ENCODE measurements around the gene CCDC97. TPM values are rescaled to one million over a fixed set of nuclear protein-coding genes. Genes with fewer than 3 reads are reported as not detected.

The CCDC97 gene
- total and polyA plus RNA-seq, 5 donors from 2014 or later: 17.7 to 43.7 (median 20.1) TPM

- peaks cover 26% of the 10 kb centered on the region for H3K36me3 Mint-ChIP-seq
- H3K36me3 ChIP-seq (ENCODE audit: control insufficient read depth, insufficient read depth, low read length): peaks cover 34% of the 10 kb centered on the region
- ATAC-seq (ENCODE audit: low read depth in 2 of 2): peak; percentile 66 to 67
Observed at GRCh38 chr19:41327576-41328156, 17.7 kb downstream of the CCDC97 start.

GRCh38 chr19:41328157-41328841 lies 18.3 kb downstream of the CCDC97 start:
- peak in 2 of 3 donors; percentile 37 to 61 for DNase-seq
- Histone ChIP-seq H3K27me3 (ENCODE audit: control insufficient read depth, insufficient read depth, low read length) (no peaks in the 10 kb centered on the region), H3K4me3 (ENCODE audit: low read depth, low read length) (peak overlapping the region; percentile 68), H3K4me1 (ENCODE audit: control insufficient read depth, insufficient read depth, low read length, poor library complexity, severe bottlenecking) (peaks cover 54% of the 10 kb centered on the region), H3K36me3 (ENCODE audit: control insufficient read depth, insufficient read depth, low read length) (peaks cover 34% of the 10 kb centered on the region), H3K27ac (ENCODE audit: insufficient read depth, low read length, poor library complexity, severe bottlenecking) (peak overlapping the region; percentile 85), H3K9me3 (ENCODE audit: control insufficient read depth in 2 of 2, low read length in 2 of 2) (no peaks in the 10 kb centered on the region)
- H3K4me3 Mint-ChIP-seq: peak overlapping the region; percentile 79 to 88 (median 88)
- peaks cover 0 to 2% (median 0%) of the 10 kb centered on the region in 7 donors for H3K9me3 Mint-ChIP-seq
- H3K4me1 Mint-ChIP-seq: peaks cover 19 to 65% (median 43%) of the 10 kb centered on the region in 4 donors
- peaks cover 25% of the 10 kb centered on the region for H3K36me3 Mint-ChIP-seq
- H3K27ac Mint-ChIP-seq: peak overlapping the region; percentile 96 to 99 (median 96)
- ATAC-seq (ENCODE audit: low read depth in 2 of 2): peak; percentile 12 to 32
- H3K27me3 Mint-ChIP-seq: peaks cover 4% of the 10 kb centered on the region

More at GRCh38 chr19:41327576-41328156, 17.7 kb downstream of the CCDC97 start:
- Mint-ChIP-seq H3K4me3 (peak overlapping the region; percentile 79 to 88 (median 88)), H3K4me1 (peaks cover 19 to 68% (median 43%) of the 10 kb centered on the region in 4 donors), H3K9me3 (peaks cover 0 to 2% (median 0%) of the 10 kb centered on the region in 7 donors), H3K27me3 (peaks cover 4% of the 10 kb centered on the region), H3K27ac (peak overlapping the region; percentile 96 to 99 (median 96))
- Histone ChIP-seq H3K4me3 (ENCODE audit: low read depth, low read length) (peak overlapping the region; percentile 68), H3K4me1 (ENCODE audit: control insufficient read depth, insufficient read depth, low read length, poor library complexity, severe bottlenecking) (peaks cover 54% of the 10 kb centered on the region), H3K9me3 (ENCODE audit: control insufficient read depth in 2 of 2, low read length in 2 of 2) (no peaks in the 10 kb centered on the region), H3K27ac (ENCODE audit: insufficient read depth, low read length, poor library complexity, severe bottlenecking) (peak overlapping the region; percentile 85), H3K27me3 (ENCODE audit: control insufficient read depth, insufficient read depth, low read length) (no peaks in the 10 kb centered on the region)
- peak; percentile 76 to 93 (median 82) for DNase-seq

GRCh38 chr19:41328842-41329225 lies 18.9 kb downstream of the CCDC97 start:
- H3K36me3 Mint-ChIP-seq: peaks cover 25% of the 10 kb centered on the region
- H3K9me3 ChIP-seq (ENCODE audit: control insufficient read depth in 2 of 2, low read length in 2 of 2): no peaks in the 10 kb centered on the region
- peaks cover 19 to 68% (median 43%) of the 10 kb centered on the region in 4 donors for H3K4me1 Mint-ChIP-seq
- ATAC-seq (ENCODE audit: low read depth in 2 of 2): no peak
- no peaks in the 10 kb centered on the region for H3K27me3 ChIP-seq (ENCODE audit: control insufficient read depth, insufficient read depth, low read length)
- peak overlapping the region; percentile 69 to 96 (median 96) for H3K27ac Mint-ChIP-seq
- H3K4me3 ChIP-seq (ENCODE audit: low read depth, low read length): peak overlapping the region; percentile 68
- peak overlapping the region; percentile 79 to 88 (median 88) for H3K4me3 Mint-ChIP-seq
- peaks cover 4% of the 10 kb centered on the region for H3K27me3 Mint-ChIP-seq
- peaks cover 0 to 2% (median 0%) of the 10 kb centered on the region in 7 donors for H3K9me3 Mint-ChIP-seq
- H3K36me3 ChIP-seq (ENCODE audit: control insufficient read depth, insufficient read depth, low read length): peaks cover 39% of the 10 kb centered on the region
- DNase-seq: no peak
- H3K4me1 ChIP-seq (ENCODE audit: control insufficient read depth, insufficient read depth, low read length, poor library complexity, severe bottlenecking): peaks cover 54% of the 10 kb centered on the region
- H3K27ac ChIP-seq (ENCODE audit: insufficient read depth, low read length, poor library complexity, severe bottlenecking): peak overlapping the region; percentile 85

- H3K27me3 ChIP-seq (ENCODE audit: control insufficient read depth, insufficient read depth, low read length): no peaks in the 10 kb centered on the region
- H3K27me3 Mint-ChIP-seq: peaks cover 4% of the 10 kb centered on the region
- H3K4me3 ChIP-seq (ENCODE audit: low read depth, low read length): no peak overlapping the region
- peaks cover 19 to 63% (median 39%) of the 10 kb centered on the region in 4 donors for H3K4me1 Mint-ChIP-seq
- H3K9me3 Mint-ChIP-seq: peaks cover 0 to 2% (median 0%) of the 10 kb centered on the region in 7 donors
- peaks cover 57% of the 10 kb centered on the region for H3K4me1 ChIP-seq (ENCODE audit: control insufficient read depth, insufficient read depth, low read length, poor library complexity, severe bottlenecking)
- peak overlapping the region in 3 of 4 donors; percentile 31 to 72 (median 47) for H3K4me3 Mint-ChIP-seq
- H3K36me3 ChIP-seq (ENCODE audit: control insufficient read depth, insufficient read depth, low read length): peaks cover 47% of the 10 kb centered on the region
- no peaks in the 10 kb centered on the region for H3K9me3 ChIP-seq (ENCODE audit: control insufficient read depth in 2 of 2, low read length in 2 of 2)
- H3K27ac ChIP-seq (ENCODE audit: insufficient read depth, low read length, poor library complexity, severe bottlenecking): peak overlapping the region; percentile 19
- H3K27ac Mint-ChIP-seq: peak overlapping the region; percentile 0 to 60 (median 59)
- peaks cover 32% of the 10 kb centered on the region for H3K36me3 Mint-ChIP-seq
- peak in 1 of 3 donors; percentile 39 for DNase-seq
- no peak for ATAC-seq (ENCODE audit: low read depth in 2 of 2)
Observed at GRCh38 chr19:41330481-41330880, 20.5 kb downstream of the CCDC97 start.

- Histone ChIP-seq H3K4me1 (ENCODE audit: control insufficient read depth, insufficient read depth, low read length, poor library complexity, severe bottlenecking) (peaks cover 54% of the 10 kb centered on the region), H3K36me3 (ENCODE audit: control insufficient read depth, insufficient read depth, low read length) (peaks cover 53% of the 10 kb centered on the region), H3K4me3 (ENCODE audit: low read depth, low read length) (no peak overlapping the region), H3K27ac (ENCODE audit: insufficient read depth, low read length, poor library complexity, severe bottlenecking) (no peak overlapping the region), H3K9me3 (ENCODE audit: control insufficient read depth in 2 of 2, low read length in 2 of 2) (no peaks in the 10 kb centered on the region), H3K27me3 (ENCODE audit: control insufficient read depth, insufficient read depth, low read length) (no peaks in the 10 kb centered on the region)
- Mint-ChIP-seq H3K36me3 (peaks cover 32% of the 10 kb centered on the region), H3K9me3 (peaks cover 0 to 2% (median 0%) of the 10 kb centered on the region in 7 donors), H3K4me3 (peak overlapping the region in 3 of 4 donors; percentile 12 to 84 (median 66)), H3K27ac (peak overlapping the region in 2 of 3 donors; percentile 80 to 97), H3K4me1 (peaks cover 19 to 64% (median 38%) of the 10 kb centered on the region in 4 donors), H3K27me3 (peaks cover 4% of the 10 kb centered on the region)
- DNase-seq (no peak), ATAC-seq (ENCODE audit: low read depth in 2 of 2) (no peak)
Observed at GRCh38 chr19:41330946-41331678, 21.1 kb downstream of the CCDC97 start.

GRCh38 chr19:41332000-41332399 lies 22.0 kb downstream of the CCDC97 start:
- Mint-ChIP-seq H3K27ac (peak overlapping the region in 1 of 3 donors; percentile 97), H3K4me3 (no peak overlapping the region), H3K27me3 (peaks cover 4% of the 10 kb centered on the region), H3K9me3 (peaks cover 0 to 2% (median 0%) of the 10 kb centered on the region in 7 donors), H3K36me3 (peaks cover 32% of the 10 kb centered on the region), H3K4me1 (peaks cover 16 to 60% (median 32%) of the 10 kb centered on the region in 4 donors)
- Histone ChIP-seq H3K36me3 (ENCODE audit: control insufficient read depth, insufficient read depth, low read length) (peaks cover 60% of the 10 kb centered on the region), H3K27me3 (ENCODE audit: control insufficient read depth, insufficient read depth, low read length) (no peaks in the 10 kb centered on the region), H3K9me3 (ENCODE audit: control insufficient read depth in 2 of 2, low read length in 2 of 2) (no peaks in the 10 kb centered on the region), H3K27ac (ENCODE audit: insufficient read depth, low read length, poor library complexity, severe bottlenecking) (peak overlapping the region; percentile 15), H3K4me3 (ENCODE audit: low read depth, low read length) (no peak overlapping the region), H3K4me1 (ENCODE audit: control insufficient read depth, insufficient read depth, low read length, poor library complexity, severe bottlenecking) (peaks cover 45% of the 10 kb centered on the region)
- ATAC-seq (ENCODE audit: low read depth in 2 of 2): no peak
- no peak for DNase-seq

GRCh38 chr19:41332468-41332867 lies 22.5 kb downstream of the CCDC97 start:
- no peak overlapping the region for H3K4me3 ChIP-seq (ENCODE audit: low read depth, low read length)
- H3K9me3 Mint-ChIP-seq: peaks cover 0 to 2% (median 0%) of the 10 kb centered on the region in 7 donors
- peaks cover 15 to 58% (median 30%) of the 10 kb centered on the region in 4 donors for H3K4me1 Mint-ChIP-seq
- H3K27me3 ChIP-seq (ENCODE audit: control insufficient read depth, insufficient read depth, low read length): no peaks in the 10 kb centered on the region
- no peaks in the 10 kb centered on the region for H3K9me3 ChIP-seq (ENCODE audit: control insufficient read depth in 2 of 2, low read length in 2 of 2)
- H3K4me1 ChIP-seq (ENCODE audit: control insufficient read depth, insufficient read depth, low read length, poor library complexity, severe bottlenecking): peaks cover 40% of the 10 kb centered on the region
- no peak for DNase-seq
- H3K36me3 ChIP-seq (ENCODE audit: control insufficient read depth, insufficient read depth, low read length): peaks cover 65% of the 10 kb centered on the region
- peaks cover 4% of the 10 kb centered on the region for H3K27me3 Mint-ChIP-seq
- peak overlapping the region in 2 of 3 donors; percentile 69 to 82 for H3K27ac Mint-ChIP-seq
- peaks cover 33% of the 10 kb centered on the region for H3K36me3 Mint-ChIP-seq
- no peak for ATAC-seq (ENCODE audit: low read depth in 2 of 2)
- peak overlapping the region; percentile 15 for H3K27ac ChIP-seq (ENCODE audit: insufficient read depth, low read length, poor library complexity, severe bottlenecking)
- H3K4me3 Mint-ChIP-seq: no peak overlapping the region

Measured in CD4-positive, CD25-positive, alpha-beta regulatory T cell (primary cell).